GM12801 (cell line): Measurements from ENCODE around the gene IRX6.

Source experiments
- TF ChIP-seq, protein P1 (sequence below): IDR thresholded peaks from one replicate; pipeline ENCODE4 v1.5.1; 2011; ENCODE audit warnings: control low read depth; ENCODE audit not compliant: insufficient read length; ENCODE audit errors: extremely low read depth

Gene IRX6

DNA sequence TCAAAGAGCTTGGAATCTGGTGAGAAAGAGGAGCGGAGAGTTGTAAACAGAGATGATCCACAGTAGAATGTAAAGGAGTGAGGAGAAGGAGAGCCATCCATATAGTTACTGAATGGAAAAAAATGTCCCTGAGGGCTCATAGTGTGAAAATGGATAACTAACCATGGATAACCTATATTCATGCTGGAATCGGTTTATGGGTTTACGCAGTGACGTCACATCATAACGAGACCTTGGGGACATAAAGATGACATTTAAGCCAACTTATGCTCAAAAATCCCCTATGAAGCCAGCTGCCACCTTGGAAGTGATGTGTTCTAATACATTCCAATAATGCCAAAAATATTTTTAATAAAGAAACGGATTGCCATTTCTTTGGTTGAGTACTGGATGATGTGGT, 22.5 kb downstream of the IRX6 start:
- TF ChIP-seq, protein P1, sequence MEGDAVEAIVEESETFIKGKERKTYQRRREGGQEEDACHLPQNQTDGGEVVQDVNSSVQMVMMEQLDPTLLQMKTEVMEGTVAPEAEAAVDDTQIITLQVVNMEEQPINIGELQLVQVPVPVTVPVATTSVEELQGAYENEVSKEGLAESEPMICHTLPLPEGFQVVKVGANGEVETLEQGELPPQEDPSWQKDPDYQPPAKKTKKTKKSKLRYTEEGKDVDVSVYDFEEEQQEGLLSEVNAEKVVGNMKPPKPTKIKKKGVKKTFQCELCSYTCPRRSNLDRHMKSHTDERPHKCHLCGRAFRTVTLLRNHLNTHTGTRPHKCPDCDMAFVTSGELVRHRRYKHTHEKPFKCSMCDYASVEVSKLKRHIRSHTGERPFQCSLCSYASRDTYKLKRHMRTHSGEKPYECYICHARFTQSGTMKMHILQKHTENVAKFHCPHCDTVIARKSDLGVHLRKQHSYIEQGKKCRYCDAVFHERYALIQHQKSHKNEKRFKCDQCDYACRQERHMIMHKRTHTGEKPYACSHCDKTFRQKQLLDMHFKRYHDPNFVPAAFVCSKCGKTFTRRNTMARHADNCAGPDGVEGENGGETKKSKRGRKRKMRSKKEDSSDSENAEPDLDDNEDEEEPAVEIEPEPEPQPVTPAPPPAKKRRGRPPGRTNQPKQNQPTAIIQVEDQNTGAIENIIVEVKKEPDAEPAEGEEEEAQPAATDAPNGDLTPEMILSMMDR: no peak

DNA sequence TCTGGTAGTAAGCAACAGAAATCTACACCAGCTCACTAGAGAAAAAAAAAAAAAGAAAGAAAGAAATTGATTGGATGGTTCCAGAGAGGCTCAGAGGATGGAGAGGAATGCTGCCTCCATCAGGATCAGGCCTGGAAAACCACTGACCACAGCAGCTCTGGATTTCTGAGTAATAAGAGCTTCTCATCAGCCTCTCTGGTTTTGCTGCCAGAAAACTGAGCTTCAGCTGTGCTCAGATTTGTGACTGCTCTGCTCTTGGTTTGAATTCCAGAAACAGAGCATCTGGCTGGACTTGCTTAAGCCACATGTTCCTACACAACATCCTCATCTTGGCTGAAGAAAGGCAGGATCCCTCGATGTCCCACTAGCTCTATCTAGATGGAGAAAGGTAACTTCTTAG, 25.9 kb downstream of the IRX6 start:
- TF ChIP-seq, protein P1: no peak

DNA sequence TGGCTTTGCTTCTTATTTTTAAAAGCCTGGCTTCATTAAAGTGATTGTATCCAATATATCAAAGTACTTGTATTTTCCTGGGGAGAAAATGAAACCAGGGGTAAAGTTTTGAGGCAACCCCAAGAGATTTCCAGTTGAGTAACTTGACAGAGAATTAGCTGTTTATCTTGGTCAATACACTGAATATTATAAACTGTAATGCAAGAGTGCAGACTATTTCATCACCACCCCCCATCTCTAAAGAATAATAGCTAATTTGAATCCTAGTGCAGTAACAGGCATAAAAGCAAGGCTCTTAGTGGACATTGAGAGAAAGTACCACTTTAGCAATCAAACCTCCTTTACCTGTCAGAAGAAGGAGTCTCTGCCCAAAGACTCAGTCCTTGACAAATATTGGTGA, 27.0 kb downstream of the IRX6 start:
- TF ChIP-seq, protein P1: no peak

DNA sequence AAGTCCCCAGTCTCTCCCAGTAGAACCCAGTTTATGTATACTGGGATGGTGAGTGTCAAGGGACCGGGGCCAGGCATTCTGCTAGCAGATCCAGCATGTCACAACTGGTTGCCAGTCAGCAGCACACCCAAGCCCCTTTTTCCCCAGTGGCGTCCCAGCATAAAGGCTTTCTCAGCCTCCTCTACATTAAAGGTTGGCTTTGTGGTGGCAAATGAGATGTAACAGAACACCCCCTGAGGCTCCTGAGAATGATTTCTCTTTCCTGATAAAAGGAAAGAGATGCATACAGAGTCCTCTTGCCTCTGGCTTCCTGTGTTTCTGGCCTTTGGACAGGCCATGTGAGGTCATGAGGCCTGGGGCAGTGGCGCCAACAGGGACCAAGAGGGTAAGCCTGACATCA, 27.9 kb downstream of the IRX6 start:
- TF ChIP-seq, protein P1: no peak

DNA sequence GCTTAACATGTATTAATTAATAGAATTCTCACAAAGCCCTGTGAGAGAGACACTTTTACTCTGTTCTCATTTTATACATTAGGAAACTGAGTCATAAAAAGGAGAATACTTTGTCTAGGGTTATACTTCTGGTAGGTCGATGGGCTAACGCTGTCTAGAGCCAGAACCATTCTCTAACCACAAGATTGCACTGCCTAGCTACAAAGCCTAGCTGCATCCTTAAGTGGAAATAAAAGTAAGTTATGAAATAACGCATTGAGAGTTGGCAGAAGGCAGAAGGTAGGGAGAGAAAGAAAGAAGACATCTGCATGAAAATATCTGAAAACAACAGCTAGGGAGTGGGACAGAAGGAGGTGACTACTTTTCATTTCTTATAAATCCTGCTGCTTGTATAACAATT, 33.2 kb downstream of the IRX6 start:
- TF ChIP-seq, protein P1: no peak

DNA sequence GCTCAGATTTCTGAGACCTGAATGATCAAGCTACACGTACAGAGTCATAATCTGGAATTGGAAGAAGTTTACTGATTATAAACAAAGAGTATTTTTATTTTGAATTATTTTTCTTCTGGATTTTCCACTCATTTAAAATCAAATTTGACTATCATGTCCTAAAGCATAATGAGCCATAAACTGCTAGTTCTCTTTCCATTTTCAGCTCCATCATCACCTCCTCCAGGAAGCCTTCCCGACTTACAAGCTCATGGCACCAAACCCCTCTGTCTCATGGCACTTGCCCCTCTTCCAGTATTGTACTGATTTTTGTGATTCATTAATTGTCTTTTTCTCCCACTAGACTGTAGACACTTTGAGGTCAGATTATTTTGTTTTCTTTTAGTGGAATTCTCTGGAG, 35.9 kb downstream of the IRX6 start:
- TF ChIP-seq, protein P1: no peak

DNA sequence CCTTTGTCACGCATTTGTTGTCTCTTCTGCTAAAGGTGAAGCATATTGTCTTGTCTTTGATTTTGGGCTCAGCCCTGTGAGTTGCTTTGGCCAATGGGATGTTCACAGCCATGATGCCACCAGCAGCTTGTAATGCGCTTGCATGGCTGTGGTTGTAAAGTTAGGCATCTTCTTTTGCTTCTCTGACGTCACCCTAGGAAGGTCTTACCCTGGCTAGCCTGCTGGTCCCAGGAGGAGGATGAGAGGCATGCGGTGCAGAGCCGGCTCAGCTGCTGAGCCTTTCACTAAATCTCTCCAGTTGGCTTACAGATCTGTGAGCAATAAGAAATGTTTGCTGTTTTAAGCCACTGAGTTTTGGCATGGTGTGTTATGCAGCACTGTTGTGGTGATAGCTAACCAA, 40.8 kb downstream of the IRX6 start:
- TF ChIP-seq, protein P1: no peak

DNA sequence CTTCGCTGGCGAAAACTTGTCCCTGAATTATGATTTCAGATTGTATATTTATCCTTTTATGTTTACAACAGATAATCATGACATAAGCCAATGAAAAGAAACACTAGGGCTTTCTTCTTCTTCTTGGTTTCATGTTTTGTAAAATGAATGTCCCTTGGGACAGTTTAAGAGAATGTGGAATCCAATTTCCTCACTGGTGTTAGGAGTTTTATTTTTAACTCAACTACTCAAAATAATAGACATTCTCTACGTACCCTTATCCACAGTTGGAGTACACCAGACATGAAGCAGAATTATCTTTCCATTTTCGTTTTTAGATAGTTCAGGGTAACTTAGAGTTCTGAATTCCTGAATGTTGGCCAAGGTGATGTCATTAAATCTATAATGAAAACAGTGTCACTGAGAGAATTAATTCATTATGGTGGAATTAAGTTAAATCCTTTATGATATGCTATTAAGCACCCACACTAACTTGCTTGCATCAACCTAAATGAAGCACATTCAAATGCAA, 43.4 kb downstream of the IRX6 start:
- TF ChIP-seq, protein P1: no peak
